PFSK-1 (cell line): ENCODE measurements around the gene CCL17.

Source experiments
- FOXP2 ChIP-seq: optimal IDR thresholded peaks from 2 replicates; pipeline ENCODE3; 2011; ENCODE audit warnings: borderline replicate concordance, control low read depth, inconsistent platforms; ENCODE audit not compliant: insufficient read depth; ENCODE audit errors: extremely low read length, extremely low read depth
- POLR2AphosphoS5 ChIP-seq: IDR thresholded peaks from 2 replicates; pipeline ENCODE4 v1.6.1; 2012; ENCODE audit warnings: low read depth, mild to moderate bottlenecking, control low read depth, low read length, moderate library complexity
- REST ChIP-seq, 2 experiments: IDR thresholded peaks; 2 replicates each; pipeline versions ENCODE4 v1.6.1 to v1.8.0; 2011 to 2012; ENCODE audit warnings: low read depth in 2 of 2, low read length in 2 of 2, control low read depth in 1 of 2, inconsistent platforms in 1 of 2, mild to moderate bottlenecking in 1 of 2, moderate library complexity in 1 of 2; ENCODE audit not compliant: insufficient read depth in 1 of 2
- SIN3A ChIP-seq: IDR thresholded peaks from 2 replicates; pipeline ENCODE4 v1.6.1; 2012; ENCODE audit warnings: mild to moderate bottlenecking, low read length, moderate library complexity, borderline replicate concordance; ENCODE audit not compliant: insufficient read depth
- TAF1 ChIP-seq: IDR thresholded peaks from 2 replicates; pipeline ENCODE4 v1.6.1; 2012; ENCODE audit warnings: low read length, control low read depth, borderline replicate concordance; ENCODE audit not compliant: insufficient read depth

The CCL17 gene

GRCh38 chr16:57409870-57410587 lies 5.5 kb downstream of the CCL17 start:
- TF ChIP-seq SIN3A = no peak
- no peak for TF ChIP-seq REST (IDR thresholded peaks at IDR 0.05; ENCODE audit: insufficient read depth in 1 of 2, low read depth in 2 of 2, low read length in 2 of 2)
- TF ChIP-seq FOXP2 = no peak
- TF ChIP-seq TAF1 = no peak
- TF ChIP-seq POLR2AphosphoS5 = no peak

GRCh38 chr16:57411362-57411976 lies 6.9 kb downstream of the CCL17 start:
- no peak for TF ChIP-seq FOXP2
- TF ChIP-seq POLR2AphosphoS5 = no peak
- no peak for TF ChIP-seq SIN3A
- no peak for TF ChIP-seq REST (IDR thresholded peaks at IDR 0.05; ENCODE audit: insufficient read depth in 1 of 2, low read depth in 2 of 2, low read length in 2 of 2)
- no peak for TF ChIP-seq TAF1

GRCh38 chr16:57412584-57412983 lies 8.0 kb downstream of the CCL17 start:
- no peak for TF ChIP-seq TAF1
- no peak for TF ChIP-seq REST (IDR thresholded peaks at IDR 0.05; ENCODE audit: insufficient read depth in 1 of 2, low read depth in 2 of 2, low read length in 2 of 2)
- no peak for TF ChIP-seq SIN3A
- TF ChIP-seq POLR2AphosphoS5 = no peak

GRCh38 chr16:57413301-57413730 lies 8.7 kb downstream of the CCL17 start:
- TF ChIP-seq FOXP2 = no peak
- TF ChIP-seq SIN3A = no peak

GRCh38 chr16:57413733-57414132 lies 9.2 kb downstream of the CCL17 start:
- no peak for TF ChIP-seq SIN3A
- no peak for TF ChIP-seq FOXP2
- no peak for TF ChIP-seq POLR2AphosphoS5
- TF ChIP-seq TAF1 = no peak
- no peak for TF ChIP-seq REST (IDR thresholded peaks at IDR 0.05; ENCODE audit: insufficient read depth in 1 of 2, low read depth in 2 of 2, low read length in 2 of 2)
